Upper lobe of left lung (tissue), 6 donors: ENCODE data around the gene SEC24C. TPM values are rescaled to one million over a fixed set of nuclear protein-coding genes. Genes with fewer than 3 reads are reported as not detected.
"Not testable (repeated sequence)": the region's sequence is repeated elsewhere in the genome, so short reads cannot be mapped to it uniquely, and the experiment has no call there.

ENCODE experiments used
- ATAC-seq, 2 donors: fragments of 200-7000 bp; cut with Tn5 transposase; one replicate each; pipeline ENCODE4 v1.9.1; 2022; ENCODE audit warnings: mild to moderate bottlenecking in 2 of 2, moderate library complexity in 2 of 2; ENCODE audit not compliant: low FRiP score in 2 of 2
- DNase-seq, 2 donors: peaks; one replicate each; pipeline ENCODE4 v3.0.0-alpha.2; 2019 to 2020
- H3K27ac ChIP-seq, 4 donors: fragments of 200-600 bp; sonication (generic); one replicate each; pipeline ENCODE4 v1.5.1; 2016 to 2019
- H3K27me3 ChIP-seq, 4 donors: fragments of 200-600 bp; sonication (generic); one replicate each; pipeline ENCODE4 v1.5.1; 2017 to 2019
- H3K36me3 ChIP-seq, 4 donors: fragments of 200-600 bp; sonication (generic); one replicate each; pipeline ENCODE4 v1.5.1; 2016 to 2019
- H3K4me1 ChIP-seq, 4 donors: fragments of 200-600 bp; sonication (generic); one replicate each; pipeline ENCODE4 v1.5.1; 2018 to 2019
- H3K4me3 ChIP-seq, 4 donors: fragments of 200-600 bp; sonication (generic); one replicate each; pipeline ENCODE4 v1.5.1; 2017 to 2019; ENCODE audit warnings: mild to moderate bottlenecking in 2 of 4, moderate library complexity in 1 of 4
- H3K9me3 ChIP-seq, 4 donors: fragments of 200-600 bp; sonication (generic); one replicate each; pipeline ENCODE4 v1.5.1; 2018 to 2019
- CTCF ChIP-seq, 6 experiments: fragments of 450-650 bp in 4 of 6; fragments of 200-600 bp in 2 of 6; sonication (generic) in 2 of 6; IDR thresholded peaks; one replicate each; pipeline ENCODE4 v1.5.1; 2016 to 2019; ENCODE audit warnings: antibody characterized with exemption in 6 of 6
- EP300 ChIP-seq, 4 donors: sonication (generic); formaldehyde crosslinking; IDR thresholded peaks; one replicate each; pipeline ENCODE4 v1.5.1; 2017; ENCODE audit warnings: antibody characterized with exemption in 4 of 4, control low read depth in 2 of 4
- POLR2A ChIP-seq, 4 donors: fragments of 450-650 bp; IDR thresholded peaks; one replicate each; pipeline ENCODE4 v1.5.1; 2016 to 2017; ENCODE audit warnings: antibody characterized with exemption in 4 of 4, mild to moderate bottlenecking in 2 of 4
- POLR2AphosphoS5 ChIP-seq, 2 donors: sonication (generic); formaldehyde crosslinking; IDR thresholded peaks; one replicate each; pipeline ENCODE4 v1.5.1; 2017; ENCODE audit warnings: antibody characterized with exemption in 2 of 2
- WGBS, 2 donors: methylation state at CpG; one replicate each; pipeline ENCODE4 v1.1.5; 2017 to 2018; 5-methylcytosine and 5-hydroxymethylcytosine counted together
- total RNA-seq, 6 donors: library from RNA; depleted of rRNA in 4 of 6; stranded (reverse); fragments of >200 nt in 4 of 6; gene quantifications; one replicate each; pipeline versions ENCODE4 v1.1.0 to v1.2.1, GENCODE V29; 2016 to 2021
- donor health status: DM: no; HTN: no; CAD: no; lungs with moderate emphysema.
- donor health status: DM: no; HTN: yes; CAD: no; lungs with severe emphysema.

The SEC24C gene
- total RNA-seq, 6 donors from 2014 or later: 55.1 to 84.0 (median 65.0) TPM

GRCh38 chr10:73793456-73793855 is 49.3 kb downstream of the SEC24C start:
- Histone ChIP-seq H3K36me3 (peaks cover 78 to 100% (median 96%) of the 10 kb centered on the region in 4 donors), H3K4me3 (no peak overlapping the region), H3K27ac (no peak overlapping the region), H3K4me1 (no peaks in the 10 kb centered on the region), H3K27me3 (no peaks in the 10 kb centered on the region), H3K9me3 (no peaks in the 10 kb centered on the region)
- ATAC-seq: no peak
- no peak for DNase-seq
- TF ChIP-seq CTCF (IDR thresholded peaks at IDR 0.05): no peak
- TF ChIP-seq EP300 (IDR thresholded peaks at IDR 0.05): no peak
- TF ChIP-seq POLR2A (IDR thresholded peaks at IDR 0.05): no peak
- TF ChIP-seq POLR2AphosphoS5 (IDR thresholded peaks at IDR 0.05): no peak
- 73 to 88% methylated on average over 2 to 5 of the region's 5 CpGs for WGBS, 2 donors

- DNase-seq, ATAC-seq: not testable (repeated sequence)
- WGBS, 2 donors: 92 to 93% methylated on average over 10 of the region's 10 CpGs
These were observed 51.3 kb downstream of the SEC24C start for GRCh38 chr10:73795491-73795890.

GRCh38 chr10:73796035-73796434 is 51.9 kb downstream of the SEC24C start:
- H3K27me3 ChIP-seq, ATAC-seq, H3K4me1 ChIP-seq, H3K4me3 ChIP-seq, DNase-seq, H3K9me3 ChIP-seq, H3K27ac ChIP-seq: not testable (repeated sequence)
- 95 to 97% methylated on average over 8 of the region's 8 CpGs for WGBS, 2 donors
- H3K36me3 ChIP-seq: peaks cover 63 to 100% (median 97%) of the 10 kb centered on the region in 4 donors

More at GRCh38 chr10:73795491-73795890, 51.3 kb downstream of the SEC24C start:
- not testable (repeated sequence) for H3K4me3 ChIP-seq, H3K9me3 ChIP-seq, H3K27me3 ChIP-seq, H3K4me1 ChIP-seq, H3K27ac ChIP-seq
- H3K36me3 ChIP-seq: peaks cover 69 to 100% (median 97%) of the 10 kb centered on the region in 4 donors

GRCh38 chr10:73796766-73797165 is 52.6 kb downstream of the SEC24C start:
- ATAC-seq: no peak
- Histone ChIP-seq H3K4me1 (no peaks in the 10 kb centered on the region), H3K27me3 (no peaks in the 10 kb centered on the region), H3K9me3 (no peaks in the 10 kb centered on the region), H3K27ac (no peak overlapping the region), H3K4me3 (no peak overlapping the region), H3K36me3 (peaks cover 60 to 100% (median 97%) of the 10 kb centered on the region in 4 donors)
- 88 to 95% methylated on average over 3 to 4 of the region's 5 CpGs for WGBS, 2 donors
- TF ChIP-seq CTCF (IDR thresholded peaks at IDR 0.05) (no peak), EP300 (IDR thresholded peaks at IDR 0.05) (no peak), POLR2A (IDR thresholded peaks at IDR 0.05) (peak in 1 of 4 donors; percentile 4), POLR2AphosphoS5 (IDR thresholded peaks at IDR 0.05) (no peak)
- DNase-seq: no peak

GRCh38 chr10:73797324-73798025 is 53.3 kb downstream of the SEC24C start:
- DNase-seq: no peak
- Histone ChIP-seq H3K36me3 (peaks cover 60 to 100% (median 96%) of the 10 kb centered on the region in 4 donors), H3K4me1 (no peaks in the 10 kb centered on the region), H3K27me3 (no peaks in the 10 kb centered on the region), H3K27ac (no peak overlapping the region), H3K9me3 (no peaks in the 10 kb centered on the region), H3K4me3 (no peak overlapping the region)
- ATAC-seq: no peak
- WGBS, 2 donors: 94 to 95% methylated on average over 11 to 19 of the region's 19 CpGs
- TF ChIP-seq POLR2A (IDR thresholded peaks at IDR 0.05) (no peak), CTCF (IDR thresholded peaks at IDR 0.05) (no peak), EP300 (IDR thresholded peaks at IDR 0.05) (no peak), POLR2AphosphoS5 (IDR thresholded peaks at IDR 0.05) (no peak)

GRCh38 chr10:73798087-73798486 is 53.9 kb downstream of the SEC24C start:
- no peaks in the 10 kb centered on the region for H3K27me3 ChIP-seq
- H3K27ac ChIP-seq: no peak overlapping the region
- H3K9me3 ChIP-seq: no peaks in the 10 kb centered on the region
- DNase-seq: no peak
- ATAC-seq: no peak
- H3K4me1 ChIP-seq: no peaks in the 10 kb centered on the region
- H3K4me3 ChIP-seq: no peak overlapping the region
- H3K36me3 ChIP-seq: peaks cover 63 to 100% (median 96%) of the 10 kb centered on the region in 4 donors
- 89 to 96% methylated on average over 5 to 6 of the region's 6 CpGs for WGBS, 2 donors
- no peak for TF ChIP-seq EP300 (IDR thresholded peaks at IDR 0.05)
- TF ChIP-seq POLR2AphosphoS5 (IDR thresholded peaks at IDR 0.05): no peak
- no peak for TF ChIP-seq CTCF (IDR thresholded peaks at IDR 0.05)
- no peak for TF ChIP-seq POLR2A (IDR thresholded peaks at IDR 0.05)
